Activated T-cell treated with anti-CD3 and anti-CD28 coated beads for 48 hours (primary cell): Measurements from ENCODE around the gene FAM20A.
A peak's percentile ranks its signal among the peaks of the same experiment; 100 is the strongest.

Source experiments
- DNase-seq: peaks from one replicate; pipeline ENCODE4 v3.0.0-alpha.2; 2020; ENCODE audit warnings: low read depth

Gene FAM20A

DNA sequence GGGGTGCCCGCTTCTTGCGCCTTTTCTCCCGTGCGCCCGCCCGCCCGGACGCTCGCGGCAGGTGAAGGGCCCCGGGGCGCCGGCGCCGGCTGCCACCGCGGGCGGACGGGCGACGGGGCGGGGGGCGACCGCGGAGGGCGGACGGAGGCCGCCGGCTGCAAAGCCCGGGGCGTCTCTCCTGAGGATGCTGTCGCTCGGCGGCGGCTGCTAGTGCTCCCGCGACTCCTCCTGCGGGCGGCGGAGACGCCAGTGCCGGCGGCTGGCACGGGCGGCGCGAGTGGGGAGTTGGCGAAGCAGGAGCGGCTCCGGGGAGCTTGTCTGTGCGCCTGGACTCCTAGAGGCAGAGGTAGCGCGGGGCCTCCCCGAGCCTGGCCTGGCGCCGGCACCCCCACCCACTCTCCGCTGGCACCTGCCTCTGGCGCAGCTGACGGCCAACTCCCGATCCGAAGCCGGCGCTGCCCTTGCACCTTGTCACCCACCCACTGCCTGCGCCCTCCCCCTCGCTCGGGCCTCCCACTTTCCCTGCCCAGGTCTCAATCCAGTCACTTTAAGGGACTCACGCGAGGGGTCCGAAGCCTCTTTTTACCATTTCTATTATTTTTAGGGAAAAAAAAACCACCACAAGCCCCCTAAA is at the start of gene FAM20A:
Gene FAM20A, minus strand, starts transcription at position 437 of the 634 bp plus-strand sequence. CDS start 701 bp downstream, outside the sequence.
- peak; percentile 3 for DNase-seq

DNA sequence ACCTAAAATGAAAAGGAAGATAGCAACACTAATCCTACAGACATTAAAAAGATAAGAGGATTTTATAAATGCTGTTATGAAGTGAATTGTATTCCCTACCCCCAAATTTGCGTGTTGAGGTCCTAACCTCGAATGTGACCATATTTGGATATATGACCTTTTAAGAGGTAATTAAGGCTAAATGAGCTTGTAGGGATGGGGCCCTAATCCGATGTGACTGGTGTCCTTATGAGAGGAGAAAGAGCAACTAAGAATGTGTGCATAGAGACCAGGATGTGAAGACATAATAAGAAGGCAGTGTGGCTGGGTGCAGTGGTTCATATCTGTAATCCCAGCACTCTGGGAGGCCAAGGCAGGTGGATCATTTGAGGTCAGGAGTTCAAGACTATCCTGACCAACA is 48.2 kb upstream of the FAM20A start:
- no peak for DNase-seq

DNA sequence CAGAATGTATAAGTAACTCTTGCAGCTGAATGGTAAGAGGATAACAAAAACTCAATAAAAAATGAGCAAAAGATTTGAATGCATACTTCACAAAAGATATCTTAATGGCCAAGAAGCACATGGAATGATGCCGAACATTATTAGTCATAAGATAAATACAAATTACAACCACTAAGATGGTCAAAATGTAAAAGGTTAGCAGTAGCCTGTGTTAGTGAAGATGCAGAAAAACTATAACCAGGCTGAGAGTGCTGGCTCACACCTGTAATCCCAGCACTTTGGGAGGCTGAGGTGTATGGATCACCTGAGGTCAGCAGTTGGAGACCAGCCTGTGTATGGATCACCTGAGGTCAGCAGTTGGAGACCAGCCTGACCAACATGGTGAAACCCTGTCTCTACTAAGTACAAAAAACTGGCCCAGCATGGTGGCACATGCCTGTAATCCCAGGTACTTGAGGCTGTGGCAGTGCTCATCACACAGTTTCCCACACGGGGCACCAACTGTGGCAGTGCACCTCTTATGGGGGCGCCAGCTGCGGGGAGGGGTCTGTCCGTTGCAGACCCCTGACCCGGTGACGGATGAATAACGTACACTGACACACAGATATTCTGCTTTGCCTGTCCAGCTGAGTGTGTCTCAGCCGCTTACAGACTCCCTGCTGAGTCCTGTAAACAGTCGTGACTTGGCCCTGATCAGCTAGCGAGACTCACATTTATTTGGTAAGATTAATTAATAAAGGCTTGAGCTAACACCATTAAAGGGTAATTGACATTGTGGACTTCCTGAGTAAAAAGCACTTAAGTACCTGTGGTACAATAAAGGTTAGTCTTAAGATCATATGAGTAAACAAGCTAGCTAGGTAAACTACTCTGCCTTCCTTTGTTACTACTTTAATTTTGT is 45.7 kb upstream of the FAM20A start:
- DNase-seq: no peak

DNA sequence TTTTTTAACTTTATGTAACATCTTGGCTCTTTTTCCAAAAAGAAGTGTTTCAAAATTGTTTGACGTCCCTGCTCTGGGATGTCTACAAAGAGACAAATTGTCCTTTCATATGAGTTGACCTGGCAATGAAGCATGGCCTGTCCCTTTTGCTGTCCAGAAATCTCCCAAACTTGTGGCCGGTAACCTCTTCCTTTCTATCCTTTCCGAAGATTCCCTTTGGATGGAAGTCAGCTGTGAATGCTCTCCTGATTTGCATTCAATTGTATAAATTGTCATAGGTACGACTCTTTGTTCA is 40.9 kb upstream of the FAM20A start:
- no peak for DNase-seq

DNA sequence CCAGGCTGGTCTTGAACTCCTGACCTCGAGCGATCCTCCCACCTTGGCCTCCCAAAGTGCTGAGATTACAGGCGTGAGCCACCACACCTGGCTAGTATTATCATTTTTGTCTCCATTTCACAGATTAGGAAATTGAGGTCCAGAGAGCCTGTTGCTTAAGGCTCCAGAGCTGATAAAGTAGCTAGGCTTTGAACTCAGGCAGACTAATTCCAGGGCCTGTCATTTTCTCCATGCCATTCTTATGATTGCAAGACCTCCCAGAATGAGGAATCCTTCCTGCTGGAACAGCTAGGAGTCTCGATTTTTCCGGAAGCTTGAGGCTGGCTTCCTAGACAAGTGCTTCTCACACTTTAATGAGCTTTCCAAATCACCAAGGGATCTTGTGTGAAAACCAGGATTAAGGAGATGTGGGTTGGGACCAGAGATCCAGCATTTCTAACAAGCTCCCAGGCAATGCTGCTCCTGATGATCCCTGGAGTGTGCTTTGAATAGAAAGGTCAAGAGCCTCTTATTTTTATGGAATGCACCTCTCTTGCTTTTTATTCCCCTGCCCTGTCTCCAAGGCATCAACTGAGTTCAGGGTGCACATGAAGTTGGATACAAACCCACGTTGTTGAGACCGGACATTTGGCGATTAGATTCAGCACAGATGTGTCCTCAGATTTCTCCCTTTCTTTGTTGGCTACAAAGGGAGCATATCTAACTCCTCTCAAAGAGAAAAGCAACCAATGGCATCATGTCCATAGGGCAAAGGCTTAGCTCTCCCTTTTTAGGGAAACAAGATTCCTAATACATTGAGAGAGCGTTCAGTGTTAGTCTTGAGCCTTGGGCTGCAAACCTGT is 40.3 kb upstream of the FAM20A start:
- no peak for DNase-seq

DNA sequence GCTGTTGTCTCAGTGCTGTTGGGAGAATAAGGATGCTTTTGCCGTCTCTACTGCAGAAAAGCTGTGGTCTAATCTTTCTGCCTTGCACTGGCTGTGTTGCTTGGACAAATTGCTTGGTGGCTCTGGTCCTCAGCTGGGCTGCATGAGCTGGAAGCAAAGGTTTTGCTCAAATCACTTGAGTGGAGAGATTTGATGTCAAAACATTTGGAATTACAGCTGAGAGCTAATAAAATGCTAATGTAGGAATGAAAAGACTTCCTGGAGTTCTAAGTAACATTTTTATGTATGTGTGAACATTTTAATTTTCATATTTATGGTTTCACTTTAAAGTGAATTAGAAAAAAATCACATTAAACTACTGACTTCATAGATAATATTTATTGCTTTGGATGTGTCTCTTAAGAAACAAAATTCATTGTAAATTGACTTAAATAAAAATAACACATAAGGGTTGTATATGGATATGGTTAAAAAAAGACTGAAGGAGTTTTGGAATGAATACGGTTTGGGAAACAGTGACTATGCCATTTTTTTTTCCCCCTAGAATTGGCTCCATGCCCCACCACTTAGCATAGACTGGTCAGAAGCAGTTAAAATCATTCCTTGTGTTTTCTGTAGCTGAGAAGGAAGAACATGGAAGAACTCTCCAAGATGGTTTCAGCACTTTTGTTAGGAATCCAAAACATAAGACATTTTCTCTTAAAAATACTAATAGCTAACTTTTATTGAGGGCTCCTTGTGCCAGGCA is 39.2 kb upstream of the FAM20A start:
- DNase-seq: no peak

DNA sequence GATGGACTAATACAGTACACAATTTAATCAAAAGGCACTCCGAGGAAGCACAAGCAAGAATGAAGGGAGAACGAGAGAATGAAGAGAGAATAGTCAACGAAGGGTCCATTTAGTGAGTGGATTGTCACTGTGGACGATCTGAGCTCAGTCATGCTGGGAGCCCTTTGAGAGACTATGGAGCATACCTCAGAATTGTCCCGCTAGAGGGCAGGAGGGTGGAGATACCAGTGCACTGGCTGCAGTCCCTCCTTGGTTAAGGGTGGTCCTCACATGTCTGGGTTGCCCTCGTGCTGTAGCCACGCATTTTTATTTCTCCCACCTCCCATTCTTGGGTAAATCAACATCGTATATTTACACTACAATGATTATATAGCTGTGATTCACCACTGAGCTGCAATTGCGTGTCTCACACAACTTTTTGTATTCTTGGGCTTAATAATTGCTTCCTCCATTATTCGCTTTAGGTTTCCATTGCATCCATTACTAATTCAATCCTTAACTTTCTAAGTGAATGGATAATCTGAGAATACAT is 33.2 kb upstream of the FAM20A start:
- no peak for DNase-seq

DNA sequence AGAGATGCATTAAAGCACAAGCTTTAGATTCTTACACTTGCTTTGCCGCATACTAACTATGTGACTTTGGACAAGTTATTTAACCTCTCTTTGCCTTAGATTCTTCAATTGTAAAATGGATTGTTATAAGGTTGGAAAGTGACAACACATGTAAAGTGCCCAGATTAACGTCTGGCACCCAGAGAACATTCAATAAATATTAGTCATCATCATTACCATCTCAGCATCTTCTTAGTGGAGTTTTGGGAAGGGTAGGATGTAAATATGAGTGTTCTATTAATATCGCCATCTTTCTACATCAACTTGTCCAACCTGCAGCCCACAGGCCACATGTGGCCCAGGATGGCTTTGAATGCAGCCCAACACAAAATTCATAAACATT is 27.4 kb upstream of the FAM20A start:
- no peak for DNase-seq

DNA sequence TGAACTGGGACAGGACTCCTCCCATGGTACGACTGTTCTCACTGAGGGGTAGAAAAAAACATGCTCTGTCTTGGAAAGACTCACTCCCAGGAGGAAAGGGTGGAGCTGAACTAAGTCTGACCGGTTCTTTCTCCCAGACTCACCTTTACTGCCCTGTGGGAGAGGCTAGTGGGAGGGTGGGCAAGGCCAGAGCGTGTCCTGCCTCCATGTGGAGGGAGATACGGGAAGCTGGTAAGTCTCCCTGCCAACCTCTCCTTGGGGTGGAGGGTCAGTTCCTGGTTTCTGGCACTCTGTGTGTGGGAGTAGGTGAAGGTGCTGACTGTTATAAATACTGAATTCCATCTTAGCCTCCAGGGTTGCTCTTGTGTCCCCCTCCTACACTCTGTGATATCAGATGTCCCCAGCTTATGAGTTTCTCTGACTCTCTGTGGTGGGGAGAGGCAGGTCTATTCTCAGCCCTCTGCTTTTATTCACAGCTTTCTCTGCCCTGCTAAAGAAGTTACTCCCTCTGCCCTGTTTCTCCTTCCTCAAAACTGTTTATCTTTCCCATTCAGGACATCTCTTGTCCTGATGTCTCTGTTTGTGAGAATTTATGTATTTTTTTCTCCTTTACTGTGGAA is 26.9 kb upstream of the FAM20A start:
- DNase-seq: no peak

DNA sequence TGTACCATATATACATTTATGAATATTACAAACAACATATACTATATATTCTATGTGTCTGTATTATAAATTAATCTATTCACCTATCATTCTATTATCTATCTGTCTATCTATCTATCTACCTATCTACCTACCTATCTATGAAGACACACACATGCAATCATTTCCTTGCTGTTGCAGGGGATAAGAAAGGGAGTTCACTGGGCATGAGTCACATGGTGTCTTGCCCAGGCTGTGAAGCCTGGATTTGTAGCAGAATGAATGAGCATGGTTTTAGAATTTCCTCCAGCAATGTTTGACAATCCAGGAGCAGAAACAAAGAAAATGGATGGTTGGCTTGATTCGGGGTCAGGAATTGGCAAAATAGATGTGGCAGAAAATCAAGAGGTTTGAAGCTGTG is 23.2 kb upstream of the FAM20A start:
- DNase-seq: no peak

DNA sequence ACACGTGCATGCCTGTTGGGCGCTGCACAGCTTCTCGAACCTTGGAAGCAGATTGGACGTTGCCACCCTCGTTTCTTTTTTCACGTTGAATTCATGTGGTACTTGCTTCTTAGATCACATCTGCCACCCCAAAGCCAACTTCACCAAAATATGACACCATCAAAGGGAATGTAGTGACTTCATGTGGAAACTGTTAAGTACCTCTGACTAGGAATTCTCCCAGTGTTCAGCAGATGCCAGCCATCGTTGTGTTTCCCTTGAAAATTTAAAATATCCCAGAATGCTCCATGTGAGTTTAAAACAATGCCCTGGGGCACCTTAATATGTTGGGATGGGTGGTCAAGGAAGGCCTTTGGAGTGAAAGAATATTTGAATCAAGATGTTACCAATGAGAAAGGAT is 22.6 kb upstream of the FAM20A start:
- no peak for DNase-seq

DNA sequence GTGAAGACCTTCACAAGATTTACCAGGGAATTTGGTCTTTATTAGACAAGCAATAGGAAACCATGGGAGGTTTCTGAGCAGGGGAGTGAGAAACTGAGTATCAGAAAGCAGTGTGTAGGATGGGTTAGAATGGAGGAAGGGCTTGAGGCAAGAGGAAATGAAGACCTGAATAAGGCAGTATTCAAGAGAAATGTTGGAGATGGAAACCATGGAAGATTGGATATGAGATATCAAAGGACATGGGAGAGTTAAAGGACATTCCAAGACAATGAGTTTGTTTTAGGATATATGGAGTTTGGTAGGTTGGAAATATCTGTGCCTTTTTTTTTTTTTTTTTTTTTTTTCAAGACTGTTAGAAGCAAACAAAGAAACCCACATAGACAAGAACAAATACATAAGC is 21.3 kb upstream of the FAM20A start:
- DNase-seq: no peak

DNA sequence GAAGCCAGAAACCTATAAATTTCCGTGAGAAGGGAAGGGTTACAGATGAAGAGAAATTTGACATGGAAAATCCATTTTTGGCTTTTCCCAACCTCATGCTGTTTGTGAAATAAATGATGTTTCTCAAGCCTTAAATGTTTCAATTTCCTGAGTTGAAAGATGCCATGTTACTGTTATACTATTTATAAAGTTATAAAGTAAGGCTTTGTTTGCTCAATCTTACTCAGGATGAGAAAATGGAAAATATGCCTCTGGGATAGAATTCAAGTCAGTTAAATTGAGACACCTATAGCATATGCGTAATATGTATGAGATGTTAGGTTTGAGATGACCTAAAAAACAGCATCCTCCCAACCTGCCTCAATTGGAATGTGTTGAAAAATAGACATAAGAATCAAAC is 19.9 kb upstream of the FAM20A start:
- DNase-seq: no peak

DNA sequence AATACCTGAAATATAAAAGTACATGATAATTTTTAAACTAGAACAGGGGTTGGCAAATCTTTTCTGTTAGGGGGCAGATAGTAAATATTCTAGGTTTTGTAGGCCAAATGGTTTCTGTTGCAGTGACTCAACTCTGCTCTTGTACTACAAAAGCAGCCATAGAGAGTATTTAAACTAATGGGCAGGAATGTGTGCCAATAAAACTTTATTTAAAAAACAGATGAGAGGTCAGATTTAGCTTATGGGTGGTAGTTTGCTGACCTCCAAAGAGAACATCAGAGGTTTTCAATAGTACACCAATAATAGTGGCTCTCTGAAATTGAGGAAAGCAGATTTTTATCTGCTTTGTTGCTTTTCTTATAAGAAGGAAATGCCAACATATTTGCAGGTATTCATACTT is 15.2 kb upstream of the FAM20A start:
- no peak for DNase-seq

DNA sequence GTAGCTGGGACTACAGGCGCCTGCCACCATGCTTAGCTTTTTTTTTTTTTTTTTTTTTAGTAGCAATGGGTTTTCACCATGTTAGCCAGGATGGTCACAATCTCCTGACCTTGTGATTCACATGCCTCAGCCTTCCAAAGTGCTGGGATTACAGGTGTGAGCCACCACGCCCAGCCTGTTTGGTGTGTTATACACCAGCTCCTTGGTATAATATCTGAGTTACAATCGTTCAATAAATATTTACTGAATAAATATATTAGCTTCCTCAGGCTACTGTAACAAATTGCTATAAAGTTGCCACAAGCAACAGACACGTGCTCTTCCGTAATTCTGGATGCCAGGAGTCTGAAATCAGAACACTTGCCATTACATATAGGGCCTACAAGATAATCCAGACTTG is 13.6 kb upstream of the FAM20A start:
- no peak for DNase-seq

DNA sequence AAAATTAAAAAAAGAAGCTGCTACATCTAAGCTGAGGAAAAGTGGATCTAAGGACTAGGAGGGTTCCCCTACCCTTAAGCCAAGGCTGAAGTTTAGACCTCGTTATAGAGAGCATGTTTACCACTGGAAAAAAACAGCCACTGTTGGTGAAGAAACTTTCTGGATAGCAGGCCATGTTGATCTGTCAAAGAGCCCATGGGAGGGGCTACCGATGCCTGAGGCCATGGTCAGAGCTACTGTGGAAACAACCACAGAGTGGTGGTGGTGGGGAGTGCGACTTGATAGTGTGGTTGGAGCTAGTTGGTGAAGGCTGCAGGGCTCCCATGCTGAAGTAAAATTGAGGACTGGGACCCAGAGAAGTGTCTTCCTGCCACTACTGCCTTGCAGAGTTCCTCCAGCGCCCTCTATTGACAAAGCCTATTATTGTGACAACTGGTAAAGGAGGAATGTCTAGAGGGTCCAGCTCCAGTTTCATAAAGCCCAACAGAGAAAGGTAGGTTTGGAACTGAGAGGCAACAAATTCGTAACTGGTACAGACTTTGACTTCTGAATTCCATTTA is 12.7 kb upstream of the FAM20A start:
- DNase-seq: no peak

DNA sequence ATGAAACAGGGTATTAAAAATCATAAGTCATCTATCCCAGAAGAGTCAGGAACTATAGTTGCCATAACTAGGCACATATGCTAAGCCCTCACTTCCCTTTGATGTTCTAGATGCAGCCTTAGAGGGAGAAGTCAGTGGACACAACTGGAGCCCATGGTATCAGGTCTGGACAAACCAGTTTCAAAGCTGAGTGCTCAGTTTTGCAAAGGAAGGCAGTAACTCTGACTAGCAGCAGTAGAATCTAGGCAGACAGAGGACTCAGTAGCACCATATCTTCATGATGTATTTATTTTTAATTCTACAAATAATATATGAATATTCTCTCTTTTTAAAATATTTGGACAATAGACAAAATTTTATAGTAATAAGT is 11.7 kb upstream of the FAM20A start:
- DNase-seq: no peak

DNA sequence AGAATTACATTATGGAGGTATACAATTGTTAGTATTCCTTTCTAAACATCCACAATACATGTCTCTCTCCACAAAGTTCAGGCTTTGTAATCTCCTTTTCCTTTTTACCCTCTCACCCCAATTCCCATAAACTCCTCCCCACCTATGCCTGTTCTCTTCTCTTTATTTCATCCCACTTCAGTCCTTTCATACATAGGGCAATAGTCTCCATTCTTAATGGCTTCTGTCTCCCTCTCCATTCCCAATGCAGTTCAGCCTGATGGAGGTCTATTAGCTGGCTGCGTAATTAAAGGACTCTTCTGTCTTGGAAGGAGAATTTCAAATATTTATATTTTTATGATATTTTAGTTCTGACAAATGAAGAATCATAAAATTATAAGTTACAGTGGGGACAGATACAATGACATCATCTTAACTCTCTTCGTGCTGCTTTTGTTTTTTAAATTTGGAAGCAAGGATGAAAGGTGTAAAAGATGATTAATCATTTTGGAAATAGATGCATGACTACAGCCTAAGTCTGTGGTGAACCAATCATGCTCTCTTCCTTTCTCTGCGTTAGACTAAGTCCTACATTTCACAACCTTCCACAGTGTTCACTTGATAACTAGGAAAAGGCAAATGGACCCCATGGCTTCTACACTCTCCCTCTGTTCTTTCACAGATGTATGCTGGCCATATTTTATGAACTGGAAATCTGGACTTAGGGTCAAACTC is 11.2 kb upstream of the FAM20A start:
- DNase-seq: no peak

DNA sequence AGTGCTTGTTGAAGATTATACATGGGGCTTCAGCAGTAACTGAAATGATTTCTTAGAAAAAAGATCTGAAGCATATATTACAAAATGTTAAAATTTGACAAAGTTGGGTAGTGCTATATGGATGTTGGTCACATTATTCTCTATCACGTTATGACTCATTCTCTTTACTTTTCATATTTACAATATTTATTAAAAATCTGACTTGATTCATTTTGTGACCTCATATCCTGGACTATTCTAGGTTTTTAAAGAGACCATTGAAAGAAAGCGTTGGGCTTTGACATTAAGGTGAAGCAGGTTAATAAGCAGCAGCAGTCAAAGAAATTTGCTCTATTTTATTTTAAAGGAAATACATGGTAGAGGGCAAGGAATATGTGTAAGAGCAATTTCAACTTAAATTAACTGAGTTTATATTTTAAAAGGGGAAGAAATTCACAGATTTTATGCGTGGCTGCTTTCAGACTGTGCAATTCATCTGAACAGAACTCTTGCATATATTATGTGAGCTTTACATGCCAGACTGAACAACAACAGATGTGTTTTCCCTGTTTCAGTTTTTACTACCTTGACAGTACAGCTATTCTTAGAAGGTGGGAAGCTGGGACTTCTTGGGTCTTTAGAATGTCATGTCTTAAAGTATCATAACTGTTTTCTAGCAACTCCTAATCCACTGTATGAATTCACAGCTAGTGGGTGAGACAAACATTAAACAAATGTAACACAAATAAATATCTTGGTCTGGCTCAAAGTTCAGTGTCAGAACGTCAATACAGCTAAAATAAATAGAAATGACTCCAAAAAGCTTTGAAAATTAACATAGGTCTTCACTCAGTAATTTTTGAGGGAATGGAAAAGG is 10.4 kb upstream of the FAM20A start:
- DNase-seq: no peak

DNA sequence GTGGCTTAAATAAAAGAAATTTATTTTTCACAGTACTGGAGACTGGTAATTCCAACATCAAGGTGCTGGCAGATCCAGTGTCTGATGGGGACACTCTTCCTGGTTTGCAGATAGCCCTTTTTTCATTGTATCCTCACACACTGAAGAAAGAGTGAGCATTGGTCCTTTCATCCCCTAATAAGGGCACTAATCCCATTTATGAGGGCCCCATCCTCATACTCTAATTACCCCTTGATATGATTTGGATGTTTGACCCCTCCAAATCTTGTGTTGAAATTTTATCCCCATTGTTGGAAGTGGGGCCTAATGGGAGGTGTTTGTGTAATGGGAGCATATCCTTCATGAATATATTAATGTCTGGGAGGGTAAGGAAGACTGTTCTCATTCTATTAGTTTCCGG is 9.4 kb upstream of the FAM20A start:
- DNase-seq: no peak
